CD14-positive monocyte (primary cell): Measurements from ENCODE around the gene POLR2F. TPM values are rescaled to one million over a fixed set of nuclear protein-coding genes. Genes with fewer than 3 reads are reported as not detected.

Experiments used
- DNase-seq, 3 donors: peaks; one replicate each; pipeline ENCODE4 v3.0.0-alpha.2; 2011 to 2022
- H2AFZ ChIP-seq: 2 replicates; pipeline ENCODE4 v1.6.0; 2012; ENCODE audit warnings: mild to moderate bottlenecking, low read depth, low read length, inconsistent platforms; ENCODE audit not compliant: insufficient read depth, poor library complexity, severe bottlenecking
- H3K27ac ChIP-seq, 2 donors: 1 replicate in 1 of 2; 2 replicates in 1 of 2; pipeline ENCODE4 v1.5.1; 2012 to 2013; ENCODE audit warnings: low read length in 2 of 2, control low read depth in 1 of 2, inconsistent platforms in 1 of 2, low read depth in 1 of 2, mild to moderate bottlenecking in 1 of 2
- H3K27me3 ChIP-seq, 2 donors: one replicate each; pipeline versions ENCODE4 v1.6.0 to v1.6.1; 2011 to 2013; ENCODE audit warnings: low read length in 2 of 2; ENCODE audit not compliant: control insufficient read depth in 2 of 2, insufficient read depth in 2 of 2
- H3K36me3 ChIP-seq, 2 donors: replicated peaks in 1 of 2; 1 replicate in 1 of 2; 2 replicates in 1 of 2; pipeline versions ENCODE4 v1.5.1 to v1.6.1; 2012 to 2013; ENCODE audit warnings: low read length in 2 of 2, control low read depth in 1 of 2, inconsistent platforms in 1 of 2, mild to moderate bottlenecking in 1 of 2; ENCODE audit not compliant: insufficient read depth in 2 of 2, control insufficient read depth in 1 of 2
- H3K4me1 ChIP-seq, 2 donors: 1 replicate in 1 of 2; 2 replicates in 1 of 2; pipeline versions ENCODE4 v1.5.1 to v1.6.1; 2012 to 2013; ENCODE audit warnings: low read length in 2 of 2, control low read depth in 1 of 2, inconsistent platforms in 1 of 2, mild to moderate bottlenecking in 1 of 2, moderate library complexity in 1 of 2; ENCODE audit not compliant: insufficient read depth in 2 of 2, control insufficient read depth in 1 of 2
- H3K4me2 ChIP-seq: replicated peaks from 2 replicates; pipeline ENCODE3; 2012; ENCODE audit warnings: low read length, moderate library complexity, mild to moderate bottlenecking; ENCODE audit not compliant: poor library complexity, severe bottlenecking; ENCODE audit errors: extremely low read depth
- H3K4me3 ChIP-seq, 3 experiments: fragments of 200-600 bp in 1 of 3; sonication (generic) in 1 of 3; replicated peaks in 1 of 3; 1 replicate in 2 of 3; 2 replicates in 1 of 3; pipeline ENCODE4 v1.5.1; 2011 to 2013; ENCODE audit warnings: low read length in 3 of 3, mild to moderate bottlenecking in 3 of 3, control low read depth in 2 of 3, low read depth in 2 of 3, inconsistent platforms in 1 of 3, moderate library complexity in 1 of 3
- H3K79me2 ChIP-seq: 2 replicates; pipeline ENCODE4 v1.6.0; 2012; ENCODE audit warnings: mild to moderate bottlenecking, control low read depth, inconsistent platforms, low read length, moderate library complexity; ENCODE audit not compliant: insufficient read depth
- H3K9ac ChIP-seq: 2 replicates; pipeline ENCODE4 v1.6.0; 2017; ENCODE audit warnings: low read length, mild to moderate bottlenecking; ENCODE audit not compliant: insufficient read depth, poor library complexity, severe bottlenecking
- H3K9me3 ChIP-seq, 2 donors: replicated peaks in 1 of 2; 1 replicate in 1 of 2; 2 replicates in 1 of 2; pipeline versions ENCODE4 v1.5.1 to v1.6.1; 2012 to 2013; ENCODE audit warnings: low read length in 2 of 2, control low read depth in 1 of 2; ENCODE audit not compliant: control insufficient read depth in 1 of 2, insufficient read depth in 1 of 2
- H4K20me1 ChIP-seq: 2 replicates; pipeline ENCODE4 v1.6.0; 2012; ENCODE audit warnings: mild to moderate bottlenecking, low read length, control low read depth, moderate library complexity; ENCODE audit not compliant: insufficient read depth
- H3K27ac Mint-ChIP-seq, 7 donors: one replicate each; pipeline ENCODE4 v1.8.0; 2020; ENCODE audit warnings: mild to moderate bottlenecking in 7 of 7, mixed read lengths in 7 of 7, moderate library complexity in 6 of 7, inconsistent platforms in 2 of 7
- H3K27me3 Mint-ChIP-seq, 3 donors: one replicate each; pipeline ENCODE4 v1.8.0; 2021 to 2022; ENCODE audit warnings: low read depth in 3 of 3, mild to moderate bottlenecking in 3 of 3, mixed read lengths in 3 of 3, moderate library complexity in 3 of 3, inconsistent platforms in 1 of 3
- H3K36me3 Mint-ChIP-seq, 2 donors: one replicate each; pipeline ENCODE4 v1.8.0; 2020; ENCODE audit warnings: mixed read lengths in 2 of 2, inconsistent platforms in 1 of 2, mild to moderate bottlenecking in 1 of 2
- H3K4me1 Mint-ChIP-seq: one replicate; pipeline ENCODE4 v1.8.0; 2020; ENCODE audit warnings: mild to moderate bottlenecking, mixed read lengths
- H3K4me3 Mint-ChIP-seq, 2 donors: one replicate each; pipeline ENCODE4 v1.8.0; 2020; ENCODE audit warnings: mild to moderate bottlenecking in 2 of 2, mixed read lengths in 2 of 2, moderate library complexity in 1 of 2
- H3K9me3 Mint-ChIP-seq, 7 donors: one replicate each; pipeline ENCODE4 v1.8.0; 2020 to 2022; ENCODE audit warnings: mixed read lengths in 7 of 7, mild to moderate bottlenecking in 6 of 7, moderate library complexity in 6 of 7, inconsistent platforms in 2 of 7
- WGBS: methylation state at CpG from one replicate; pipeline ENCODE4 v1.1.5; 2013; ENCODE audit warnings: missing lambda C conversion rate; ENCODE audit not compliant: insufficient coverage; 5-methylcytosine and 5-hydroxymethylcytosine counted together
- intact Hi-C, 2 donors: fragments of 100-400 bp; cut with micrococcal nuclease; formaldehyde crosslinking; loops; one replicate each; pipeline versions ENCODE4 v1.15.0 to v1.15.1; 2023
- polyA plus RNA-seq, 3 donors: library from polyadenylated mRNA; depleted of rRNA in 1 of 3; unstranded in 2 of 3; stranded (reverse) in 1 of 3; fragments of 300-500 nt in 2 of 3; fragments of >200 nt in 1 of 3; fragmentation: Illumina TruSeq in 2 of 3; gene quantifications; 1 replicate in 2 of 3; 2 replicates in 1 of 3; pipeline ENCODE4 v1.2.3, GENCODE V29; 2012 to 2021
- TF ChIP-seq, protein P1 (sequence below): fragments of 200-600 bp; IDR thresholded peaks from one replicate; pipeline ENCODE4 v1.8.0; 2022; ENCODE audit warnings: antibody characterized with exemption, mild to moderate bottlenecking

The POLR2F gene
- polyA plus RNA-seq, 3 donors = 45.4 to 182 (median 143) TPM

DNA sequence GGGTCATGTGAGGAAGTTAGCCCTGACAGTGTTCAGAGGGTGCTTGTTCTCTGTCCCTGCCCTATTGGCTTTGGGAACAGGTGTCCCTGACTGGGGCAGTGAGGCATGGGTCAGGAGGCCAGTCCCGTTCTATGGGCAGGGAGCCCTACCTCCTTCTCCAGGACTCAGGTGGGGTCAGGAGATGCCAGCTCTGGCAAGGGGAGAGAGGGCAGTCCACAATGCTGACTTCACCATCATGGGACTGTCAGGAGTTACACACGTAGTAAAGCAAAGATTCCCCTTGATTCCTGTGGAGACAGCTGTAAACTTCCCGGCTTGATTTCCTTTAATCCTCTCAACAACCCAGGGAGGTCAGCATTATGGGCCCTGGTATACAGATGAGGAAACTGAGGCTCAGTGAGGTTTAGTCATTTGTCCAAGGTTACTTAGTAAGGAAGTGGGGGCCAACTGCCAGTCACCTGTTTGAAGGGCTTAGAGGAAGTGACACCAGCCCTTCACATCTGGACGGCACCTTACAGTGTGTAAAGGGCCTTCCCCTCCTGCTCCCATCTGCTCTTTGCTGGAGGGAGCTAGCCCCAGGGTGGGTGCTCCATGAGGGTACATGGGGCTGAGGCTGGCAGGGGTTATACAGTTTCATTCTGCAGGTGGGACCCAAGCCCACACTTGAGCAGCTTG, 35.5 kb upstream of the POLR2F start:
- no peak overlapping the region for H3K27ac ChIP-seq
- no peak overlapping the region for H3K4me3 ChIP-seq
- Mint-ChIP-seq H3K36me3 (peaks cover 31 to 44% of the 10 kb centered on the region in 2 donors), H3K9me3 (no peaks in the 10 kb centered on the region), H3K27ac (no peak overlapping the region), H3K4me3 (no peak overlapping the region), H3K4me1 (peaks cover 5% of the 10 kb centered on the region), H3K27me3 (peaks cover 0 to 3% (median 3%) of the 10 kb centered on the region in 3 donors)
- no CpG with 5 or more reads among the region's 4 CpGs for WGBS
- no peaks in the 10 kb centered on the region for H4K20me1 ChIP-seq
- H2AFZ ChIP-seq = no peak overlapping the region
- no peaks in the 10 kb centered on the region for H3K9me3 ChIP-seq
- H3K36me3 ChIP-seq = peaks cover 16 to 38% of the 10 kb centered on the region in 2 donors
- no peak overlapping the region for H3K4me2 ChIP-seq
- H3K27me3 ChIP-seq = no peaks in the 10 kb centered on the region
- intact Hi-C loops = no loop called here
- DNase-seq = no peak
- no peaks in the 10 kb centered on the region for H3K79me2 ChIP-seq
- TF ChIP-seq, protein P1, sequence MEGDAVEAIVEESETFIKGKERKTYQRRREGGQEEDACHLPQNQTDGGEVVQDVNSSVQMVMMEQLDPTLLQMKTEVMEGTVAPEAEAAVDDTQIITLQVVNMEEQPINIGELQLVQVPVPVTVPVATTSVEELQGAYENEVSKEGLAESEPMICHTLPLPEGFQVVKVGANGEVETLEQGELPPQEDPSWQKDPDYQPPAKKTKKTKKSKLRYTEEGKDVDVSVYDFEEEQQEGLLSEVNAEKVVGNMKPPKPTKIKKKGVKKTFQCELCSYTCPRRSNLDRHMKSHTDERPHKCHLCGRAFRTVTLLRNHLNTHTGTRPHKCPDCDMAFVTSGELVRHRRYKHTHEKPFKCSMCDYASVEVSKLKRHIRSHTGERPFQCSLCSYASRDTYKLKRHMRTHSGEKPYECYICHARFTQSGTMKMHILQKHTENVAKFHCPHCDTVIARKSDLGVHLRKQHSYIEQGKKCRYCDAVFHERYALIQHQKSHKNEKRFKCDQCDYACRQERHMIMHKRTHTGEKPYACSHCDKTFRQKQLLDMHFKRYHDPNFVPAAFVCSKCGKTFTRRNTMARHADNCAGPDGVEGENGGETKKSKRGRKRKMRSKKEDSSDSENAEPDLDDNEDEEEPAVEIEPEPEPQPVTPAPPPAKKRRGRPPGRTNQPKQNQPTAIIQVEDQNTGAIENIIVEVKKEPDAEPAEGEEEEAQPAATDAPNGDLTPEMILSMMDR = no peak
- H3K9ac ChIP-seq = no peak overlapping the region
- H3K4me1 ChIP-seq = peaks cover 7 to 9% of the 10 kb centered on the region in 2 donors

DNA sequence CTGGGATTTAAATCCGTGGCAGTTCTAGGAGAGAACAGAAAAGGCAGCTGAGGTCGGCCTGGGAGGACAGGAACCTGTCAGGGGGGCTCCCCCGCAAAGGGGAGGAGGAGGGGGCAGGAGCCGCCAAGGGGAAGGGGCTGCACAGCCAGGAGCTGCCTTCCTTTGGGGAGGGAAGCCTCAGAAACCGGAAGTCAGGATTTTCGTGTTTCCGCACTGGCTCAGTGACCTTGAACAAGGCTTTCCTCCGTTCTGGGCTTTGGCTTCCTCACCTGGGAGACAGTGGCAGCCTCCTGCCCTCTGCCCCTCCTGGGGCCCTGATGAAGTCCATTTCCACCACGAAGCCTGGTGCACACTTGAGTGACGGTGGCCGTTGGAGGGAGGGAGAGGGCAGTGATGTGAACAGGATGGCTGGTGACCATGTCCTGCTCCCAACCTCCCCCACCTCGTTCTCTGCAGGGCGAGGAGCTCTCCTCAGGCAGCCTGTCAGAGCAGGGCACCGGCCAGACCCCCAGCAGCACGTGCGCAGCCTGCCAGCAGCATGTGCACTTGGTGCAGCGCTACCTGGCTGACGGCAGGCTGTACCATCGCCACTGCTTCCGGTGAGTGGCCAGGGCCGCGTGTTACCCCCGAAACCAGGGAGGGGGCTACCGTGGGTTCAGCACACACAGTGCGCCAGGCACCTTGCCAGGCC, 34.8 kb upstream of the POLR2F start:
- H3K27me3 ChIP-seq = no peaks in the 10 kb centered on the region
- H3K27ac ChIP-seq = no peak overlapping the region
- H3K4me3 Mint-ChIP-seq = no peak overlapping the region
- H3K9me3 ChIP-seq = no peaks in the 10 kb centered on the region
- intact Hi-C loops = no loop called here
- no peaks in the 10 kb centered on the region for H4K20me1 ChIP-seq
- H3K4me2 ChIP-seq = no peak overlapping the region
- H3K4me1 Mint-ChIP-seq = peaks cover 5% of the 10 kb centered on the region
- H3K79me2 ChIP-seq = no peaks in the 10 kb centered on the region
- peak overlapping the region in 1 of 7 donors; percentile 7 for H3K27ac Mint-ChIP-seq
- H2AFZ ChIP-seq = no peak overlapping the region
- no peaks in the 10 kb centered on the region for H3K9me3 Mint-ChIP-seq
- H3K36me3 ChIP-seq = peaks cover 16 to 36% of the 10 kb centered on the region in 2 donors
- H3K4me3 ChIP-seq = no peak overlapping the region
- WGBS = 92% methylated on average over 20 of the region's 25 CpGs
- peaks cover 7 to 9% of the 10 kb centered on the region in 2 donors for H3K4me1 ChIP-seq
- H3K9ac ChIP-seq = no peak overlapping the region
- peaks cover 30 to 42% of the 10 kb centered on the region in 2 donors for H3K36me3 Mint-ChIP-seq
- no peak for DNase-seq
- H3K27me3 Mint-ChIP-seq = peaks cover 0 to 3% (median 2%) of the 10 kb centered on the region in 3 donors
- TF ChIP-seq, protein P1 = no peak
